ENCODE data around the gene HIVEP3.

- no peak for TF ChIP-seq POLR2A (IDR thresholded peaks at IDR 0.05; ENCODE audit: low read length)
- no peak for TF ChIP-seq GATA1 (IDR thresholded peaks at IDR 0.05; ENCODE audit: low read depth, low read length)
Observed at GRCh38 chr1:41835485-41835884, 83.2 kb downstream of the HIVEP3 start.

Measured in erythroblast (primary cell).